Choroid plexus epithelial cell (primary cell): ENCODE measurements around the gene RPS6KC1.
A peak's percentile ranks its signal among the peaks of the same experiment; 100 is the strongest.

Experiments
- DNase-seq: peaks from one replicate; pipeline ENCODE4 v3.0.0-alpha.2; 2010; ENCODE audit warnings: low read depth
- H3K4me3 ChIP-seq: 2 replicates; pipeline ENCODE4 v1.5.1; 2011; ENCODE audit warnings: low read depth, mild to moderate bottlenecking, control low read depth, low read length, moderate library complexity
- TF ChIP-seq, protein P1 (sequence below): conservative IDR thresholded peaks from 2 replicates; pipeline ENCODE4 v1.5.1; 2011; ENCODE audit warnings: low read depth, mild to moderate bottlenecking, control low read depth, inconsistent platforms, low read length, moderate library complexity

RPS6KC1 gene

DNA sequence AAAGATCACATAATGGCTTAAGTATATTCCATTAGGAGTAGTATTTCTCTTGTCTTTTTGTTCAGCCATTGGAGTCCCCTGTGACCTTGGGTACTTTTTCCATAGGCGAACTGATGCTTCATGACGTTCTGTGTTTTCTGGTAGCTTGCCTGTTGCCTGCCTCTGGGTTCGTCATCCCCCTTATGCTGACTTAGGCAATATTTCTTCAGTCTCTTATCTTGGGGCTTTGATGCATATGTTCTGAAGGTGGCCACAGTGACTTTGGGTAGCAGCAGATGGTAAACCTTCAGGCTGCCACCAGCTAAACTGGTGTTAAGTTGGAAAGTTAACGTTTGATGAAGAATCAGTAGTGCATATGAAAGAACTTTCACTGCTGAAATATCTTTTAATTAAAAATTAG is 170.2 kb downstream of the RPS6KC1 start:
- H3K4me3 ChIP-seq: no peak overlapping the region
- no peak for DNase-seq
- TF ChIP-seq, protein P1, sequence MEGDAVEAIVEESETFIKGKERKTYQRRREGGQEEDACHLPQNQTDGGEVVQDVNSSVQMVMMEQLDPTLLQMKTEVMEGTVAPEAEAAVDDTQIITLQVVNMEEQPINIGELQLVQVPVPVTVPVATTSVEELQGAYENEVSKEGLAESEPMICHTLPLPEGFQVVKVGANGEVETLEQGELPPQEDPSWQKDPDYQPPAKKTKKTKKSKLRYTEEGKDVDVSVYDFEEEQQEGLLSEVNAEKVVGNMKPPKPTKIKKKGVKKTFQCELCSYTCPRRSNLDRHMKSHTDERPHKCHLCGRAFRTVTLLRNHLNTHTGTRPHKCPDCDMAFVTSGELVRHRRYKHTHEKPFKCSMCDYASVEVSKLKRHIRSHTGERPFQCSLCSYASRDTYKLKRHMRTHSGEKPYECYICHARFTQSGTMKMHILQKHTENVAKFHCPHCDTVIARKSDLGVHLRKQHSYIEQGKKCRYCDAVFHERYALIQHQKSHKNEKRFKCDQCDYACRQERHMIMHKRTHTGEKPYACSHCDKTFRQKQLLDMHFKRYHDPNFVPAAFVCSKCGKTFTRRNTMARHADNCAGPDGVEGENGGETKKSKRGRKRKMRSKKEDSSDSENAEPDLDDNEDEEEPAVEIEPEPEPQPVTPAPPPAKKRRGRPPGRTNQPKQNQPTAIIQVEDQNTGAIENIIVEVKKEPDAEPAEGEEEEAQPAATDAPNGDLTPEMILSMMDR: no peak

DNA sequence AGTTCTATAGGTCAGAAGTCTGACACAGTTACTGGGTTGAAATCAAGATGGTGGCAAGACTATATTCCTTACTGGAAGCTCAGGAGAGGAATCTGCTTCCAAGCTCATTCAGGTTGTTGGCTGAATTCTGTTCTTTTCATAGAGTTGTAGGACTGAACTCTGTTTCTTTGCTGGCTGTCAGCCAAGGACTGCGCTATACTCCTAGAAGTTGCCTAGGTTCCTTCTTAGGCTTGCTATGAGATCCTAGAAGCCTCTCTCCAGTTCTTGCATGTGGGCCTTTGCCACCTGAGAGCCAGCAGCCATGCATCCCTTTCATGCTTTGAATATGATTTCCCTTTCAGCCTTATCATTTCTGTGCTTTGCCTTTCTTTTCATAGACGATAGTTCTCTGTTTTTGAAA is 176.4 kb downstream of the RPS6KC1 start:
- TF ChIP-seq, protein P1: no peak
- peak; percentile 42 for DNase-seq
- no peak overlapping the region for H3K4me3 ChIP-seq

DNA sequence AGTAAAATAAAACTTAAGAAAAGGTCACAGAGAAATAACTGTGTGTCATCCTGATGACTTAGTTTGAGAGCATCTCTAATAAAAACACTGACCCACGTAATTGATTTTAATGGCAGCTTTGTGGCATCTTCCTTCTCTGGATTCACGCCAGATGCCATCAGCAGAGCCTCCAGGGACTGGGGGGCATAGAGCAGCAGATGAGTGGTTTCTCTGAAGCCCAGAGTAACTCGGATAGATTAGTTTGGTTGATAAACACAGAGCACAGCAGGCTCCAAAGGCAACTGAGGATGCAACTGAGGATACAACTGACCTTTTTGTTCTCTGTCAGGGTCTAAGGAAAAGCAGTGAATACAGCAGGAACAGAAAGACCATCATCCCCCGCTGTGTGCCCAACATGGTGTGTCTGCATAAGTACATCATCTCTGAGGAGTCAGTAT is 180.8 kb downstream of the RPS6KC1 start:
- TF ChIP-seq, protein P1: no peak
- no peak overlapping the region for H3K4me3 ChIP-seq
- DNase-seq: peak; percentile 41

- H3K4me3 ChIP-seq: no peak overlapping the region
- no peak for DNase-seq
- TF ChIP-seq, protein P1: no peak
These were observed 191.8 kb downstream of the RPS6KC1 start for GRCh38 chr1:213242883-213243282.

DNA sequence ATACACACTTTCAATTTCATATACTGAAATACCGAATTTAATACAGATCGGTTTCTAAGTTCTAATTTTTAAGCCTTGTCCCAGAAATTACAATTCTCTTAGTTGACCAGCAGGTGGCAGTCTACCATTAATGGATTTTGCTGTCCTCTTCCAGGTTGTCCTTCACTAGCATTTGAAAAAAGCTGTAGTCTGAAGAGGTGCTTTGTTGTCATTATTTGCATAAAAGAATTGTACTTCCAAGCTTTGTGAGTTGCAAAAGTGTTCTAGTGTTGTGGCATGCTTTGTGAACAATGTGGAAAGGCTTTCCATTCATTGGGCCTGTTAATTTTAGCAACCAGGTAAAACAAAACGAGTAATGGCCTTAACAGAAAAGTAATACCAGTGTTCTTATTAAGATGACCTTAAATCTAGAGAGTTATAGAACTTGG is 193.6 kb downstream of the RPS6KC1 start:
- TF ChIP-seq, protein P1: peak; percentile 70
- DNase-seq: peak; percentile 85
- H3K4me3 ChIP-seq: no peak overlapping the region

DNA sequence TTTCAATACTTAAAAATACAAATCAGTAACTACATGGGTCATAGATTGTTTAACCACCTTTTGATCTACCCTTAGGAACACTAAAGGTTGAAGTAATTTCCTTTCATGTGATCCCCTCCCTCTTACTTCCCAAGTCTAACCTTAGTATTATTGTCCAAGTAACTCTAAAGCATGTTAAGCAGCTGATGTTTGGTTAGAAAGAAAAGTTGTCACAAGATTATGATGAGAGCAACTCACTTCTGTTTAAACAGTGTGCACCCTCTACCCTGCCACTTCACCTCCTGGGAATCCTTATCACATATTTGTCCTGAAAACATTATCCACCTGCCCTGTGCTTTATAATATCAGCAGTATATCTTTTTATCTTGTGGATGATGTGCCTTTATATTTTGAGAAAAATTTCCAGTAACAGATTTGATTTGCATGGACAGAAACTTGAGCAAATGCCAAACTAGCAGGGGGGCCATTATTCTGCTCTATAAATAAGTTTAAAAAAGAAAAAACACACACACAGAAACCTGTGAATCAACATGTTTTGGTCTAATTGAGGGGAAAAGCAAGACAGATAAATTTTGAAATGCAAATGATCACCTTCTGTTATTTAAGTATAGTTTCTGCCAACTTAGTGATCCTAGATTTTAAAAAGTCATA is 194.3 kb downstream of the RPS6KC1 start:
- no peak for DNase-seq
- H3K4me3 ChIP-seq: no peak overlapping the region
- TF ChIP-seq, protein P1: no peak

DNA sequence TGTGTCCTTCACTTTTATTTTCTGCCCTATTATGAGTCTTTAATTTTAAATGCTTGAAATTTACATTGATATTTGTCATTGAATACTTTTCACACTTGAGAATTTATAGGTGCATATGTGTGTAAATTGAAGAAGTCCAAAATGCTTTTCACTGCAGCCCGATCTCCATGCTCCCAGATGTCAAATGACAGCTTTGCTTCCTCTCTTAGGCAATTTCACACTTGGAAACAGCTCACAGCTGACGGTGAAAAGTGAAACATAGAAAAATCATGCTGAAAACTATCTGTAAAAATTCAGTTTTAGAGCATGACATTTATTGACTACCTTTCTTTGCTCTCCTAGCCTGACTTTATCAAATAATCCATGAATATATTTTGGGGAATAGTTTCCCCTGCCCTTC is 196.0 kb downstream of the RPS6KC1 start:
- DNase-seq: no peak
- no peak overlapping the region for H3K4me3 ChIP-seq
- TF ChIP-seq, protein P1: no peak
